Measurements from ENCODE around the gene NKIRAS1.
A peak's percentile ranks its signal among the peaks of the same experiment; 100 is the strongest.

The NKIRAS1 gene

DNA sequence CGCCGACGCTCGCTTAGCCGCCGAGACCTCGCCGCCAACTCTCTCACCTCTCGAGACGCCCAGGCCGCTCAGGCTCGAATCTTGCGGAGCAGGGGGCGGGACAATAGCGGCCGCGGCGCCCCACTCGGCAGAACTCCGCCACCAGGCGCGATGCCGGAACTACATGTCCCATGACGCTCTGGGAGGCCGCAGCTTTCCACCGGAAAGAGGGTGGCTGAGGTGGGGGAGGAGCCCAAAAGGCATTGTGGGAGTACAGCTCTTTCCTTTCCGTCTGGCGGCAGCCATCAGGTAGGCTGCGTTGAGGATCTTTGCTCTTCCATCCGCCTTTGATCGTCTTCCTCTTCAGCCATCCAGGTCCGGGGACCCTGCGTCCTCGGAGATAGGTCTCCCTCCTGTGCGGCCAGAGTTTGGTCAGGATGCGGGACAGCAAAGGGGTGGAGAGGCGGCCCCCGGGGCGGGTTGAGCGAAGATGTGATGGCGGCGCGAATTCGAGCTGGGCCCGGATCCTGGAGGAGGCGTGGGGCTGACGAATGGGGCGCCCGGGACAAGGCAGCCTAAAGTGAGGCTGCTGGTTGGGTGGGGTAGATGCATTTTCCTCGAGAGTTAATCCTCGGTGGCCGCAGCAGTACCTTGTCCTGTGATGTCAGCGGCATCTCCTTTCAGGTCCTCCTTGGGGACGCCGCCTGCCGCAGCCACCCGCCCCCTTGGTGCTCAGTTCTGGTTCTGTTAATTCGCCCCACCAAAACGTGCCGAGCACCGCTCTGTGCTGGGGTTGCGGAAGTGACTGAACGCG is at the start of gene NKIRAS1, which contains the start of gene RPL15:
Gene NKIRAS1, minus strand, starts transcription at position 105 of the 793 bp plus-strand sequence. CDS start 6,086 bp downstream, outside the sequence.
Gene RPL15, plus strand, starts transcription at position 247 of the 793 bp plus-strand sequence. CDS start 728 bp downstream, outside the sequence.
- DNase-seq (ENCODE audit: low read depth in 3 of 3, low spot score in 1 of 3): peak; percentile 87 to 94 (median 92)

DNA sequence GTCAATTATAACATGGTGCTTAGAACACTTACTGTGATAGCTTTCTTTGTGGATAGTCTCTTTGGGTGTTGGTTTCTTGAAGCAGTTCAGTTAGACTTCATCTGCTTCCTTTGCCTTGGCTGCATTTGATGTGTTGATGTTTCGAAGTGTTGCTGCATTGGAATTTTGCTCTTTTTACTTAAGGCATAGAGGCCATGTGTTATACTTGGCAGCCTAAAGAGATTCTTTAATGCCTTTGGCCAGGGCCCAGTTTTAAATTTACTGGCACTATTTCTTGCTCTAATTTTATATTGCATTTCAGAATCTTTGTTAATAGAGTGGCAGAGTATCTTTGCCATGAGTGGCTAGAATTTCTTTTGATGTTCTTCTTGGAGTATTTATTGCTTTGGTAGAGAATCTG is 49.5 kb upstream of the NKIRAS1 start:
- DNase-seq (ENCODE audit: low read depth in 3 of 3, low spot score in 1 of 3): no peak

- no peak for DNase-seq (ENCODE audit: low read depth in 3 of 3, low spot score in 1 of 3)
These were observed 47.9 kb upstream of the NKIRAS1 start for GRCh38 chr3:23964537-23965235.

GRCh38 chr3:23961913-23962312 is 45.1 kb upstream of the NKIRAS1 start:
- DNase-seq (ENCODE audit: low read depth in 3 of 3, low spot score in 1 of 3): no peak

DNA sequence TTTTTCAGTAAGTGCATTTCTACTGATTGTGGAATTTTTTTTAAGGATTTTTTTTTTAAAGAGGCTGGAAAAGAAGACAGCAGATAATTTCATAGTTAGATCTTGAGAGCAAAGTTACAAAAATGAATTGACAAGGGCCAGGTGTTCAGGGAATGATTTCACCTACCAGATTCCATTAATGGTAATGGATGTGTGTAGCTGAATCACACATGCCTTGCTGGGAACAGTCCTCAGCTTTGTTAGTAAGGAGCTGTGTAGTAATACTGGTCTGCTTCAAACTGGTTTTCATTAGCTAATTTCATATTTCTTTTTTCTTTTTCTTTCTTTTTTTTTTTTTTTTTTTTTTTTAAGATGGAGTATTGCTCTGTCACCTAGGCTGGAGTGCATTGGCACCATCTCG is 44.3 kb upstream of the NKIRAS1 start:
- DNase-seq (ENCODE audit: low read depth in 3 of 3, low spot score in 1 of 3): no peak

DNA sequence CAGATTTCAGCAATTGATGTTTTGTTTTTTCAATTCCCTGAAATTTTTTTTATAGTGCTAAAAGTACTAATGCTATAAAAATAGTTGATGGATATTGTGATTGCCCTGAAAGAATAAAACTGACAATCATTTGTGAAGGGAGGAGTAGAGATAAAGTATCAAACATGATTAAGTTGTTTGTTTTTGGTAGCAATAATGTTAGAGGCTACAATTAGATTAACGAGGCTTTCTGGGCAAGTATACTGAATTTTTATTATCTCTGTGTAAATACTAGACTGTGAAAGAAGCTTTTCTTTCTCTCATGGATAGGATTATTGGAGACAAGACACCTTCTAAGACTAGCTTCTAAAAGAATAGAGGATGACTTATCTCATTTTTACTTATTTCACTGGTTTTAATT is 43.9 kb upstream of the NKIRAS1 start:
- no peak for DNase-seq (ENCODE audit: low read depth in 3 of 3, low spot score in 1 of 3)

GRCh38 chr3:23959135-23959900 is 42.5 kb upstream of the NKIRAS1 start:
- no peak for DNase-seq (ENCODE audit: low read depth in 3 of 3, low spot score in 1 of 3)

DNA sequence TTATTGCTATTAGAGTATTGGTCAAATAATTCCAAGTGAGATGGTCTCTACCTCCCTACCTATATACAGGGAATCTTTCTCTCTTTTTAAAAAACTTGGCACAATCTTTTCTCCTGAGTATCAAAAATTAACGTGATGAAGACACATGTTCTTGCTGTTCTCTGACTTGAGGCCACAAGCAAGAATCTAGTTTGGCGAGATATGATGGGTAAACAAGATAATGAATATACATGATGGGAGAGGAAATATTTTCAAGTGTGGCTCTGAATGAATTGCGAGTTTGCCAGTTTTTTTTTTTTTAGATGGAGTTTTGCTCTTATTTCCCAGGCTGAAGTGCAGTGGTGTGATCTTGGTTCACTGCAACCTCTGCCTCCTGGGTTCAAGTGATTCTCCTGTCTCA is 39.9 kb upstream of the NKIRAS1 start:
- no peak for DNase-seq (ENCODE audit: low read depth in 3 of 3, low spot score in 1 of 3)

- DNase-seq (ENCODE audit: low read depth in 3 of 3, low spot score in 1 of 3): no peak
These were observed 37.4 kb upstream of the NKIRAS1 start for GRCh38 chr3:23954144-23954543.

DNA sequence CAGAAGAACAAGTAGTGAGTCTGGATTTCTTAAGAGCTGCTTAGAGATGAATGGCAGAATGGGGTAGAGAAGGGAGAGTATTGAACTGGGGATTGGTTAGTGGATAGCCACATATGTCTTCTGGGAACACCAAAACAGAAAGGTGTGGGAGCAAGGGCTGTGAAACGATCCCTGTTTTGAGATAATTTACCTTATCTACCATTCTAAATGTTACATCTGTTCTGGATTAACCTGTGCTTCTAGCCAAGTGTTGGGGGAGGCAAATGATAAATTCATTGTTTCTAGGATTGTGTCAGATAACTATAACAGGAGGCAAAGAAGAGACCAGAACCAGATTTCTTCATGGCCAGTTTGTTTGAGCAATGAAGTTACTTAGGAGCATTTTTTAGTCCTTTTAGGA is 36.7 kb upstream of the NKIRAS1 start:
- no peak for DNase-seq (ENCODE audit: low read depth in 3 of 3, low spot score in 1 of 3)

DNA sequence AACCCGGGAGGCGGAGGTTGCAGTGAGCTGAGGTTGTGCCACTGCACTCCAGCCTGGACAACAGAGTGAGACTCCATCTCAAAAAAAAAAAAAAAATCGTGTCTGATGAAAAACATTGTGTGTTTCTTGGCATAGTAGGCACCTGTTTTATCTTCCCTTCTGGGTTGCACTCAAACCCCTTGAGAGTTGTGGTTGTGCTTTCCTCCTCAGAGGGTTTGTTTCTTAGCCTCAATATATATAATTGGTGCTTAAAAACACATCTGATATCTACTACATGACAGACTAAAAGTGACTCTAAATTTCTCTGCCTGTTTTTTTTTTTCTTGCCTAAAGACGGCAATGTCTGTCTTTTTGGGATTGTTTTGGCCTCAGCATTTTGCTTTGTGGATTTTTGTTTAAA is 35.9 kb upstream of the NKIRAS1 start:
- no peak for DNase-seq (ENCODE audit: low read depth in 3 of 3, low spot score in 1 of 3)

- no peak for DNase-seq (ENCODE audit: low read depth in 3 of 3, low spot score in 1 of 3)
These were observed 33.5 kb upstream of the NKIRAS1 start for GRCh38 chr3:23950293-23950692.

DNA sequence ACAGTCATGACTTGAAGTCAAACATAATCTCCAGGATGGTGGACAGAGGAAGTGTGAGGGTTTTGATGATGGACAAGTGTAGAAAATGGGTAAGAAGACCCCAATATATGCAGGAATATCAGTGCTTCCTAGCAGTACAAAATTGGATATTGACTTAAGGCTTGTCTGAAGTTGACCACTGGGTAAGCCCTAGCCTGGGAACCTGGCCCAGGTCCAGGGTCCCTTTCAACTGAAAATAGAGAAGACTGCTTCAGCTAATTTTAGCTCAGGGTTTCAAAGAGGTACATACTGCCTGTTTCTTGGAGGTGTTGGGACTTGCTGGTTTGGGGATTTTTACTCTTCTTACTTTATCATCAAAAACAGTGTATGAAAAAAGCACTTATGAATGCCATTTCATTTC is 33.0 kb upstream of the NKIRAS1 start:
- DNase-seq (ENCODE audit: low read depth in 3 of 3, low spot score in 1 of 3): no peak

GRCh38 chr3:23948761-23949160 is 32.0 kb upstream of the NKIRAS1 start:
- no peak for DNase-seq (ENCODE audit: low read depth in 3 of 3, low spot score in 1 of 3)

GRCh38 chr3:23945913-23946687 is 29.3 kb upstream of the NKIRAS1 start:
- DNase-seq (ENCODE audit: low read depth in 3 of 3, low spot score in 1 of 3): peak; percentile 92 to 97 (median 96)

GRCh38 chr3:23945663-23945912 is 28.8 kb upstream of the NKIRAS1 start:
- no peak for DNase-seq (ENCODE audit: low read depth in 3 of 3, low spot score in 1 of 3)

GRCh38 chr3:23944861-23945662 is 28.3 kb upstream of the NKIRAS1 start, which contains the start of gene NR1D2:
NR1D2 (plus strand) TSS chr3:23945286; CDS start chr3:23945579, 293 bp downstream.
- peak; percentile 34 to 64 (median 60) for DNase-seq (ENCODE audit: low read depth in 3 of 3, low spot score in 1 of 3)

GRCh38 chr3:23944007-23944783 is 27.4 kb upstream of the NKIRAS1 start:
- DNase-seq (ENCODE audit: low read depth in 3 of 3, low spot score in 1 of 3): no peak

- DNase-seq (ENCODE audit: low read depth in 3 of 3, low spot score in 1 of 3): no peak
These were observed 25.8 kb upstream of the NKIRAS1 start for GRCh38 chr3:23942546-23942945.

Measured in stimulated activated CD4-positive, alpha-beta T cell treated with anti-CD3 and anti-CD28 coated beads, TNF-alpha, amount 100 ng/mL, for 1 hour (primary cell).